ENCODE results near the gene NEK4. TPM values are rescaled to one million over a fixed set of nuclear protein-coding genes. Genes with fewer than 3 reads are reported as not detected.
A peak's percentile ranks its signal among the peaks of the same experiment; 100 is the strongest.

Gene NEK4
- total and polyA plus RNA-seq, 2 of the 13 experiments (the other 11 are each of a cell fraction or from before 2014, with no cell fraction given) = 16.5 to 38.0 TPM

- peak; percentile 67 for TF ChIP-seq SALL2 (CRISPR knock-in tag; IDR thresholded peaks at IDR 0.05)
- TF ChIP-seq SP4 (CRISPR knock-in tag; IDR thresholded peaks at IDR 0.05) = peak; percentile 87
- TF ChIP-seq ZNF256 (CRISPR knock-in tag; conservative IDR thresholded peaks at IDR 0.05) = peak; percentile 88; the same call in 1 of the 2 replicates
- TF ChIP-seq ARNTL (CRISPR knock-in tag; IDR thresholded peaks at IDR 0.05) = peak; percentile 87
- no peak for TF ChIP-seq CERS6 (CRISPR knock-in tag; IDR thresholded peaks at IDR 0.05)
- peak; percentile 59; the same call in 1 of the 2 replicates for TF ChIP-seq KLF11 (CRISPR knock-in tag; IDR thresholded peaks at IDR 0.05)
- TF ChIP-seq ZNF513 (CRISPR knock-in tag; conservative IDR thresholded peaks at IDR 0.05) = no peak
- TF ChIP-seq HNRNPL (IDR thresholded peaks at IDR 0.05; ENCODE audit: low read depth, low read length) = peak; percentile 39; the same call in 1 of the 2 replicates
- TF ChIP-seq SALL1 (CRISPR knock-in tag; IDR thresholded peaks at IDR 0.05) = peak; percentile 94
- peak; percentile 68 for TF ChIP-seq RXRB (CRISPR knock-in tag; IDR thresholded peaks at IDR 0.05; ENCODE audit: borderline replicate concordance)
- TF ChIP-seq AGO1 (IDR thresholded peaks at IDR 0.05; ENCODE audit: low read depth, low read length, poor library complexity, severe bottlenecking) = peak; percentile 67
- peak; percentile 77 for TF ChIP-seq ASH2L (IDR thresholded peaks at IDR 0.05; ENCODE audit: insufficient read length, low read depth, low read length)
- TF ChIP-seq ZNF761 (CRISPR knock-in tag; conservative IDR thresholded peaks at IDR 0.05) = 0 out of 2 replicates have a peak, but pooled peaks have one; percentile 71
- no peak for TF ChIP-seq AKAP8 (CRISPR knock-in tag; IDR thresholded peaks at IDR 0.05)
- TF ChIP-seq U2AF2 (IDR thresholded peaks at IDR 0.05; ENCODE audit: low read depth, low read length) = 0 out of 2 replicates have a peak, but pooled peaks have one; percentile 39
- no peak for TF ChIP-seq PAF1 (CRISPR knock-in tag; IDR thresholded peaks at IDR 0.05)
- peak; percentile 47; the same call in 1 of the 2 replicates for TF ChIP-seq ZNF362 (CRISPR knock-in tag; IDR thresholded peaks at IDR 0.05; ENCODE audit: borderline replicate concordance)
- peak; percentile 57; the same call in 1 of the 2 replicates for TF ChIP-seq CSRNP2 (CRISPR knock-in tag; conservative IDR thresholded peaks at IDR 0.05; ENCODE audit: low read depth)
Observed at GRCh38 chr3:52685709-52686691, 84.7 kb downstream of the NEK4 start, which contains the start of the genes GNL3 and PBRM1 (continued).

All from HepG2 (cell line).